Neural cell (in vitro differentiated cells): ENCODE data around the gene LTB4R2.

ENCODE experiments used
- CTCF ChIP-seq: fragments of 450-650 bp; IDR thresholded peaks from 2 replicates; pipeline ENCODE4 v1.5.1; 2014; ENCODE audit warnings: antibody characterized with exemption, mild to moderate bottlenecking, moderate library complexity; ENCODE audit not compliant: poor library complexity, severe bottlenecking
- EP300 ChIP-seq: fragments of 450-650 bp; conservative IDR thresholded peaks from 2 replicates; pipeline ENCODE4 v1.6.1; 2014; ENCODE audit warnings: antibody characterized with exemption, mild to moderate bottlenecking, moderate library complexity; ENCODE audit not compliant: poor library complexity, severe bottlenecking
- EZH2 ChIP-seq: fragments of 200-600, 300-800 bp; shearing (Covaris generic), sonication (generic); IDR thresholded peaks from 2 replicates; pipeline ENCODE4 v1.6.1; 2014; ENCODE audit warnings: antibody characterized with exemption, low read length, borderline replicate concordance, mild to moderate bottlenecking; ENCODE audit not compliant: insufficient read depth, poor library complexity, severe bottlenecking
- POLR2AphosphoS5 ChIP-seq: IDR thresholded peaks from 2 replicates; pipeline ENCODE4 v1.6.1; 2012
- TAF1 ChIP-seq: IDR thresholded peaks from 2 replicates; pipeline ENCODE4 v1.6.1; 2012; ENCODE audit warnings: low read depth

- TF ChIP-seq CTCF (no peak), EZH2 (no peak), EP300 (no peak), POLR2AphosphoS5 (no peak), TAF1 (no peak)
These were observed 29.0 kb upstream of the LTB4R2 start for GRCh38 chr14:24280797-24281460.
